Naive thymus-derived CD4-positive, alpha-beta T cell (primary cell): ENCODE data around the gene POLR2H. TPM values are rescaled to one million over a fixed set of nuclear protein-coding genes. Genes with fewer than 3 reads are reported as not detected.

Experiments
- ATAC-seq: fragments of 150-1000 bp; cut with Tn5 transposase; 2 replicates; pipeline ENCODE4 v1.10.0; 2021; ENCODE audit warnings: mild to moderate bottlenecking, moderate library complexity
- CTCF ChIA-PET: fragments of 350-600 bp; sonication (Branson Sonifier 250); formaldehyde crosslinking; loops from one replicate; lab custom pipeline; 2021; ENCODE audit warnings: antibody characterized with exemption; lab: Charles Lee
- POLR2A ChIA-PET: fragments of 350-600 bp; sonication (Branson Sonifier 250); formaldehyde crosslinking; loops from one replicate; lab custom pipeline; 2021; ENCODE audit warnings: antibody characterized with exemption, inconsistent platforms; lab: Charles Lee
- DNase-seq, 9 donors: peaks; one replicate each; pipeline versions ENCODE4 v3.0.0 to v3.0.0-alpha.2; 2020 to 2022; ENCODE audit warnings: mixed read lengths in 1 of 9
- H3K27ac ChIP-seq: one replicate; pipeline ENCODE4 v1.7.0; 2013; ENCODE audit warnings: mild to moderate bottlenecking, low read depth, low read length, moderate library complexity
- H3K27me3 ChIP-seq, 2 donors: one replicate each; pipeline ENCODE4 v1.7.0; 2013; ENCODE audit warnings: low read length in 2 of 2, mild to moderate bottlenecking in 2 of 2, moderate library complexity in 2 of 2; ENCODE audit not compliant: control insufficient read depth in 2 of 2, insufficient read depth in 2 of 2
- H3K36me3 ChIP-seq, 3 experiments: 1 replicate in 2 of 3; 2 replicates in 1 of 3; pipeline ENCODE4 v1.7.0; 2013; ENCODE audit warnings: low read length in 3 of 3, mild to moderate bottlenecking in 3 of 3, moderate library complexity in 1 of 3; ENCODE audit not compliant: insufficient read depth in 3 of 3, control insufficient read depth in 2 of 3
- H3K4me1 ChIP-seq, 2 donors: one replicate each; pipeline ENCODE4 v1.7.0; 2013; ENCODE audit warnings: low read length in 2 of 2, mild to moderate bottlenecking in 2 of 2, moderate library complexity in 1 of 2; ENCODE audit not compliant: control insufficient read depth in 2 of 2, insufficient read depth in 2 of 2
- H3K4me3 ChIP-seq: 2 replicates; pipeline ENCODE4 v1.7.0; 2013; ENCODE audit warnings: mild to moderate bottlenecking, low read length
- H3K9me3 ChIP-seq, 3 experiments: 1 replicate in 2 of 3; 2 replicates in 1 of 3; pipeline ENCODE4 v1.7.0; 2013; ENCODE audit warnings: low read length in 3 of 3; ENCODE audit not compliant: control insufficient read depth in 2 of 3
- H3K27ac Mint-ChIP-seq, 9 donors: one replicate each; pipeline ENCODE4 v1.8.0; 2020 to 2022; ENCODE audit warnings: mixed read lengths in 9 of 9, mild to moderate bottlenecking in 8 of 9, moderate library complexity in 5 of 9, inconsistent platforms in 2 of 9
- H3K27me3 Mint-ChIP-seq, 5 donors: one replicate each; pipeline ENCODE4 v1.8.0; 2021 to 2022; ENCODE audit warnings: mixed read lengths in 5 of 5, mild to moderate bottlenecking in 1 of 5
- H3K36me3 Mint-ChIP-seq, 5 donors: one replicate each; pipeline ENCODE4 v1.8.0; 2020 to 2022; ENCODE audit warnings: mixed read lengths in 5 of 5, mild to moderate bottlenecking in 3 of 5, inconsistent platforms in 1 of 5
- H3K4me1 Mint-ChIP-seq, 7 donors: one replicate each; pipeline ENCODE4 v1.8.0; 2020 to 2022; ENCODE audit warnings: mixed read lengths in 7 of 7, mild to moderate bottlenecking in 3 of 7, inconsistent platforms in 1 of 7
- H3K4me3 Mint-ChIP-seq, 10 donors: one replicate each; pipeline ENCODE4 v1.8.0; 2020 to 2022; ENCODE audit warnings: mild to moderate bottlenecking in 10 of 10, mixed read lengths in 10 of 10, moderate library complexity in 6 of 10, inconsistent platforms in 2 of 10
- H3K9me3 Mint-ChIP-seq, 11 donors: one replicate each; pipeline ENCODE4 v1.8.0; 2020 to 2022; ENCODE audit warnings: mixed read lengths in 11 of 11, mild to moderate bottlenecking in 4 of 11, inconsistent platforms in 1 of 11, moderate library complexity in 1 of 11
- intact Hi-C, 2 donors: fragments of 100-400 bp; cut with micrococcal nuclease; formaldehyde crosslinking; loops; one replicate each; pipeline ENCODE4 v1.15.1; 2023
- polyA plus RNA-seq, 2 donors: library from polyadenylated mRNA; unstranded; fragments of 300-500 nt; fragmentation: Illumina TruSeq; gene quantifications; one replicate each; pipeline ENCODE4 v1.2.3, GENCODE V29; 2021
- total RNA-seq, 6 experiments: library from RNA in 5 of 6; stranded (reverse) in 5 of 6; gene quantifications; 1 replicate in 5 of 6; 2 replicates in 1 of 6; pipeline ENCODE4 v1.2.3 and lab custom pipeline; 2021 to 2026

POLR2H gene
- total and polyA plus RNA-seq, 7 experiments from 2014 or later = 34.9 to 112 (median 60.1) TPM

GRCh38 chr3:184361932-184362667 lies 590 bp downstream of the POLR2H start:
- Histone ChIP-seq H3K27ac (peak overlapping the region; percentile 84), H3K27me3 (no peaks in the 10 kb centered on the region), H3K4me1 (peaks cover 11 to 13% of the 10 kb centered on the region in 2 donors), H3K36me3 (peaks cover 0 to 17% (median 6%) of the 10 kb centered on the region in 3 experiments), H3K4me3 (peak overlapping the region; percentile 97), H3K9me3 (no peaks in the 10 kb centered on the region)
- peaks cover 0 to 23% (median 13%) of the 10 kb centered on the region in 5 donors for H3K36me3 Mint-ChIP-seq
- H3K27me3 Mint-ChIP-seq = peaks cover 0 to 13% (median 0%) of the 10 kb centered on the region in 5 donors
- peak overlapping the region; percentile 59 to 95 (median 87) for H3K27ac Mint-ChIP-seq
- intact Hi-C loops = loop anchor here (1.0 to 10.0 kb wide), 10 partner anchors 63 to 1575 kb away; partner anchors contain the start of genes MAGEF1 (in 2 of the 2), KLHL24 (in 1 of the 2), PARL (in 1 of the 2) and PSMD2 (in 1 of the 2)
- CTCF ChIA-PET = interaction anchor here (0.6 to 0.7 kb wide), 2 partner anchors 160 to 164 kb away, joined by 3 read pairs; no protein-coding TSS in a partner anchor
- peak; percentile 10 for ATAC-seq
- POLR2A ChIA-PET = interaction anchor here (0.6 to 2.4 kb wide), 5 partner anchors 8 to 227 kb away, joined by 3 to 7 read pairs (median 3); partner anchors contain the start of gene EIF2B5
- H3K4me1 Mint-ChIP-seq = peaks cover 25 to 36% (median 27%) of the 10 kb centered on the region in 7 donors
- DNase-seq = peak in 8 of 9 donors; percentile 14 to 63 (median 27)
- H3K9me3 Mint-ChIP-seq = peaks cover 0 to 7% (median 0%) of the 10 kb centered on the region in 11 donors
- peak overlapping the region; percentile 91 to 100 (median 97) for H3K4me3 Mint-ChIP-seq

GRCh38 chr3:184362668-184363546 lies 1.4 kb downstream of the POLR2H start:
- peaks cover 0 to 13% (median 0%) of the 10 kb centered on the region in 5 donors for H3K27me3 Mint-ChIP-seq
- peak; percentile 87 for ATAC-seq
- peak overlapping the region; percentile 91 to 98 (median 97) for H3K27ac Mint-ChIP-seq

GRCh38 chr3:184366619-184367289 lies 5.2 kb downstream of the POLR2H start:
- Mint-ChIP-seq H3K4me3 (peak overlapping the region in 1 of 10 donors; percentile 26), H3K27ac (peak overlapping the region in 3 of 9 donors; percentile 33 to 53 (median 38)), H3K9me3 (peaks cover 0 to 7% (median 0%) of the 10 kb centered on the region in 11 donors), H3K4me1 (peaks cover 20 to 37% (median 27%) of the 10 kb centered on the region in 7 donors), H3K36me3 (peaks cover 6 to 38% (median 26%) of the 10 kb centered on the region in 5 donors), H3K27me3 (peaks cover 0 to 6% (median 0%) of the 10 kb centered on the region in 5 donors)
- no peak for ATAC-seq
- Histone ChIP-seq H3K9me3 (no peaks in the 10 kb centered on the region), H3K4me3 (no peak overlapping the region), H3K4me1 (peaks cover 5 to 13% of the 10 kb centered on the region in 2 donors), H3K27me3 (no peaks in the 10 kb centered on the region), H3K36me3 (peaks cover 0 to 38% (median 7%) of the 10 kb centered on the region in 3 experiments), H3K27ac (no peak overlapping the region)
- ChIA-PET CTCF (interaction anchor here (0.7 kb wide), 1 partner anchor 24 kb away, joined by 3 read pairs; no protein-coding TSS in a partner anchor), POLR2A (no interaction called here)
- intact Hi-C loops = loop anchor here in 1 of 2 donors (10.0 kb wide), 2 partner anchors 482 to 1128 kb away; partner anchors contain the start of genes PARL and TMEM41A
- no peak for DNase-seq

More at GRCh38 chr3:184362668-184363546, 1.4 kb downstream of the POLR2H start:
- POLR2A ChIA-PET = interaction anchor here (0.6 to 2.4 kb wide), 4 partner anchors 9 to 228 kb away, joined by 3 to 7 read pairs (median 4); partner anchors contain the start of gene EIF2B5
- intact Hi-C loops = loop anchor here (1.0 to 10.0 kb wide), 18 partner anchors 28 to 1574 kb away; partner anchors contain the start of genes EEF1AKMT4 (in 2 of the 2), EIF2B5 (in 2 of the 2), EIF4G1 (in 2 of the 2) and MAGEF1 (in 2 of the 2)
- no peaks in the 10 kb centered on the region for H3K9me3 ChIP-seq
- CTCF ChIA-PET = interaction anchor here (0.7 to 1.1 kb wide), 4 partner anchors 12 to 424 kb away, joined by 3 read pairs; no protein-coding TSS in a partner anchor
- H3K27ac ChIP-seq = peak overlapping the region; percentile 84
- peaks cover 0 to 21% (median 7%) of the 10 kb centered on the region in 3 experiments for H3K36me3 ChIP-seq
- Mint-ChIP-seq H3K4me3 (peak overlapping the region; percentile 95 to 100 (median 99)), H3K36me3 (peaks cover 3 to 26% (median 16%) of the 10 kb centered on the region in 5 donors), H3K9me3 (peaks cover 0 to 7% (median 0%) of the 10 kb centered on the region in 11 donors), H3K4me1 (peaks cover 25 to 37% (median 30%) of the 10 kb centered on the region in 7 donors)
- peak overlapping the region; percentile 97 for H3K4me3 ChIP-seq
- H3K27me3 ChIP-seq = no peaks in the 10 kb centered on the region
- peak; percentile 74 to 94 (median 90) for DNase-seq
- peaks cover 11 to 13% of the 10 kb centered on the region in 2 donors for H3K4me1 ChIP-seq

GRCh38 chr3:184368116-184368515 lies 6.6 kb downstream of the POLR2H start:
- no peaks in the 10 kb centered on the region for H3K9me3 ChIP-seq
- Mint-ChIP-seq H3K27ac (peak overlapping the region in 2 of 9 donors; percentile 54 to 58), H3K4me3 (no peak overlapping the region), H3K36me3 (peaks cover 6 to 38% (median 26%) of the 10 kb centered on the region in 5 donors), H3K9me3 (peaks cover 0 to 6% (median 0%) of the 10 kb centered on the region in 11 donors), H3K4me1 (peaks cover 17 to 35% (median 28%) of the 10 kb centered on the region in 7 donors), H3K27me3 (peaks cover 0 to 7% (median 0%) of the 10 kb centered on the region in 5 donors)
- no peak for DNase-seq
- H3K4me1 ChIP-seq = peaks cover 5 to 13% of the 10 kb centered on the region in 2 donors
- intact Hi-C loops = loop anchor here in 1 of 2 donors (10.0 kb wide), 2 partner anchors 483 to 1127 kb away; partner anchors contain the start of genes PARL and TMEM41A
- H3K36me3 ChIP-seq = peaks cover 0 to 33% (median 7%) of the 10 kb centered on the region in 3 experiments
- ChIA-PET CTCF (interaction anchor here (0.6 kb wide), 2 partner anchors 220 to 379 kb away, joined by 3 read pairs; no protein-coding TSS in a partner anchor), POLR2A (interaction anchor here (1.7 kb wide), 1 partner anchor 12 kb away, joined by 4 read pairs; the partner anchor contains the start of gene CHRD)
- ATAC-seq = no peak
- no peak overlapping the region for H3K27ac ChIP-seq
- no peak overlapping the region for H3K4me3 ChIP-seq
- no peaks in the 10 kb centered on the region for H3K27me3 ChIP-seq

GRCh38 chr3:184368586-184369183 lies 7.2 kb downstream of the POLR2H start:
- Histone ChIP-seq H3K9me3 (no peaks in the 10 kb centered on the region), H3K4me1 (peaks cover 5 to 12% of the 10 kb centered on the region in 2 donors), H3K36me3 (peaks cover 0 to 33% (median 7%) of the 10 kb centered on the region in 3 experiments), H3K27me3 (no peaks in the 10 kb centered on the region), H3K4me3 (no peak overlapping the region), H3K27ac (peak overlapping the region; percentile 14)
- ChIA-PET CTCF (interaction anchor here (0.6 kb wide), 2 partner anchors 220 to 379 kb away, joined by 3 read pairs; no protein-coding TSS in a partner anchor), POLR2A (interaction anchor here (1.7 kb wide), 1 partner anchor 11 kb away, joined by 4 read pairs; the partner anchor contains the start of gene CHRD)
- Mint-ChIP-seq H3K4me1 (peaks cover 15 to 31% (median 25%) of the 10 kb centered on the region in 7 donors), H3K27ac (peak overlapping the region in 4 of 9 donors; percentile 12 to 65 (median 62)), H3K4me3 (no peak overlapping the region), H3K27me3 (peaks cover 0 to 5% (median 0%) of the 10 kb centered on the region in 5 donors), H3K36me3 (peaks cover 6 to 34% (median 26%) of the 10 kb centered on the region in 5 donors), H3K9me3 (peaks cover 0 to 1% (median 0%) of the 10 kb centered on the region in 11 donors)
- DNase-seq (no peak), ATAC-seq (no peak)
- intact Hi-C loops = loop anchor here in 1 of 2 donors (10.0 kb wide), 2 partner anchors 484 to 1126 kb away; partner anchors contain the start of genes PARL and TMEM41A
